CD4-positive, alpha-beta T cell (primary cell): ENCODE results near the gene CLCNKA. TPM values are rescaled to one million over a fixed set of nuclear protein-coding genes. Genes with fewer than 3 reads are reported as not detected.
A peak's percentile ranks its signal among the peaks of the same experiment; 100 is the strongest.

Experiments used
- ATAC-seq: fragments of 200-7000 bp; cut with Tn5 transposase; one replicate; pipeline ENCODE4 v1.10.0; 2022; ENCODE audit warnings: mild to moderate bottlenecking; ENCODE audit not compliant: poor library complexity
- CTCF ChIA-PET: fragments of 350-600 bp; sonication (Branson Sonifier 250); formaldehyde crosslinking; loops from one replicate; lab custom pipeline; 2021; ENCODE audit warnings: antibody characterized with exemption, inconsistent platforms; lab: Charles Lee
- POLR2A ChIA-PET: fragments of 350-600 bp; sonication (Branson Sonifier 250); formaldehyde crosslinking; loops from one replicate; lab custom pipeline; 2021; ENCODE audit warnings: antibody characterized with exemption, inconsistent platforms; lab: Charles Lee
- DNase-seq, 14 experiments: peaks; one replicate each; pipeline ENCODE4 v3.0.0-alpha.2; 2013 to 2020; ENCODE audit warnings: mixed read lengths in 2 of 14
- H3K27ac ChIP-seq, 2 donors: one replicate each; pipeline versions ENCODE4 v1.5.1 to v1.7.0; 2013; ENCODE audit warnings: low read length in 2 of 2, low read depth in 1 of 2, mild to moderate bottlenecking in 1 of 2
- H3K27me3 ChIP-seq, 2 experiments: 1 replicate in 1 of 2; 2 replicates in 1 of 2; pipeline versions ENCODE4 v1.6.1 to v1.7.0; 2013; ENCODE audit warnings: low read length in 2 of 2, control low read depth in 1 of 2, mild to moderate bottlenecking in 1 of 2, moderate library complexity in 1 of 2; ENCODE audit not compliant: insufficient read depth in 2 of 2, control insufficient read depth in 1 of 2
- H3K36me3 ChIP-seq: one replicate; pipeline ENCODE4 v1.6.1; 2013; ENCODE audit warnings: low read length, control low read depth; ENCODE audit not compliant: insufficient read depth
- H3K4me1 ChIP-seq: one replicate; pipeline ENCODE4 v1.6.1; 2013; ENCODE audit warnings: low read length, control low read depth; ENCODE audit not compliant: insufficient read depth
- H3K4me3 ChIP-seq: one replicate; pipeline ENCODE4 v1.5.1; 2013; ENCODE audit warnings: mild to moderate bottlenecking, low read length, moderate library complexity
- H3K9me3 ChIP-seq, 2 experiments: 1 replicate in 1 of 2; 2 replicates in 1 of 2; pipeline versions ENCODE4 v1.6.1 to v1.7.0; 2013; ENCODE audit warnings: low read length in 2 of 2, mild to moderate bottlenecking in 2 of 2, control low read depth in 1 of 2, moderate library complexity in 1 of 2; ENCODE audit not compliant: control insufficient read depth in 1 of 2, insufficient read depth in 1 of 2
- H3K27ac Mint-ChIP-seq: one replicate; pipeline ENCODE4 v1.8.0; 2020; ENCODE audit warnings: mixed read lengths
- H3K27me3 Mint-ChIP-seq: one replicate; pipeline ENCODE4 v1.8.0; 2021; ENCODE audit warnings: mixed read lengths
- H3K36me3 Mint-ChIP-seq: one replicate; pipeline ENCODE4 v1.8.0; 2021; ENCODE audit warnings: low read depth, mixed read lengths
- H3K4me1 Mint-ChIP-seq: one replicate; pipeline ENCODE4 v1.8.0; 2021; ENCODE audit warnings: low read depth, mixed read lengths
- H3K4me3 Mint-ChIP-seq: one replicate; pipeline ENCODE4 v1.8.0; 2020; ENCODE audit warnings: mild to moderate bottlenecking, mixed read lengths
- H3K9me3 Mint-ChIP-seq: one replicate; pipeline ENCODE4 v1.8.0; 2020; ENCODE audit warnings: mixed read lengths
- CTCF ChIP-seq: fragments of 200-600 bp; IDR thresholded peaks from one replicate; pipeline ENCODE4 v1.8.0; 2022; ENCODE audit warnings: antibody characterized with exemption, mild to moderate bottlenecking
- intact Hi-C, 2 experiments: fragments of 100-400 bp; cut with DNase I in 1 of 2; cut with micrococcal nuclease in 1 of 2; formaldehyde crosslinking; loops; one replicate each; pipeline versions ENCODE4 v1.15.1 to v1.9.0; 2023 to 2025; cut with DNase I, micrococcal nuclease
- total RNA-seq, 174 experiments: library from RNA in 2 of 174; stranded (reverse) in 2 of 174; gene quantifications; one replicate each; pipeline ENCODE4 v1.2.3 and lab custom pipeline; 2021 to 2026

The CLCNKA gene
- total RNA-seq, 2 experiments from 2014 or later, result not detected

GRCh38 chr1:16047791-16048475, 26.1 kb downstream of the CLCNKA start:
- no peak for TF ChIP-seq CTCF
- Mint-ChIP-seq H3K27me3 (peaks cover 21% of the 10 kb centered on the region), H3K4me1 (no peaks in the 10 kb centered on the region), H3K4me3 (peak overlapping the region; percentile 14), H3K27ac (no peak overlapping the region), H3K9me3 (no peaks in the 10 kb centered on the region), H3K36me3 (no peaks in the 10 kb centered on the region)
- H3K4me3 ChIP-seq, result no peak overlapping the region
- no peak overlapping the region for H3K27ac ChIP-seq
- intact Hi-C loops, result no loop called here
- ChIA-PET POLR2A (no interaction called here), CTCF (no interaction called here)
- H3K27me3 ChIP-seq, result peaks cover 4 to 11% of the 10 kb centered on the region in 2 experiments
- no peak for DNase-seq
- no peak for ATAC-seq
- no peaks in the 10 kb centered on the region for H3K36me3 ChIP-seq
- no peaks in the 10 kb centered on the region for H3K9me3 ChIP-seq
- peaks cover 8% of the 10 kb centered on the region for H3K4me1 ChIP-seq

GRCh38 chr1:16048573-16049189, 26.8 kb downstream of the CLCNKA start:
- intact Hi-C loops, result no loop called here
- CTCF ChIA-PET, result no interaction called here
- DNase-seq, result peak in 11 of 14 experiments; percentile 11 to 67 (median 35)

DNA sequence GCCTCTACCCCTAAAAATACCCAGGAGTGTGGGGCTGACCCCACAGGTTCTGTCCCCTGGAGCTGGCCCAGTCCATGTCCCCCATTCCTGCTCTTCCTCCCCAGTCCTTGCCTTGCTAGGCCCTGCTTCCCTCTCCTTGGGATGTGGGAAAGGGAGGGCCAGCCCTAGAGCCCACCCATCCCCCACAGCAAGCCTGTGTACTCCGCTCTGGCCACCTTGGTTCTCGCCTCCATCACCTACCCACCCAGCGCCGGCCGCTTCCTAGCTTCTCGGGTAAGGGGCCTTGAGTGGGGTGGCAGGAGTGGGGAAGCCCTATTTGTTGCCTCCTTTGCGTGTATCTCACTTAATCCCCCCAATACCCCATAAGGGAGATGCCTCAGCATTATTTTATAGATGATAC, 28.5 kb downstream of the CLCNKA start:
- Mint-ChIP-seq H3K27me3 (peaks cover 21% of the 10 kb centered on the region), H3K4me3 (no peak overlapping the region), H3K36me3 (no peaks in the 10 kb centered on the region), H3K9me3 (no peaks in the 10 kb centered on the region), H3K4me1 (no peaks in the 10 kb centered on the region), H3K27ac (no peak overlapping the region)
- no peaks in the 10 kb centered on the region for H3K36me3 ChIP-seq
- no peaks in the 10 kb centered on the region for H3K9me3 ChIP-seq
- intact Hi-C loops, result no loop called here
- H3K27ac ChIP-seq, result no peak overlapping the region
- H3K4me1 ChIP-seq, result peaks cover 8% of the 10 kb centered on the region
- no peak for DNase-seq
- H3K4me3 ChIP-seq, result no peak overlapping the region
- TF ChIP-seq CTCF, result no peak
- ChIA-PET CTCF (no interaction called here), POLR2A (no interaction called here)
- ATAC-seq, result no peak
- H3K27me3 ChIP-seq, result peaks cover 4 to 11% of the 10 kb centered on the region in 2 experiments

More at GRCh38 chr1:16048573-16049189, 26.8 kb downstream of the CLCNKA start:
- Mint-ChIP-seq H3K4me3 (no peak overlapping the region), H3K9me3 (no peaks in the 10 kb centered on the region), H3K36me3 (no peaks in the 10 kb centered on the region), H3K27ac (no peak overlapping the region), H3K27me3 (peaks cover 21% of the 10 kb centered on the region), H3K4me1 (no peaks in the 10 kb centered on the region)
- TF ChIP-seq CTCF, result no peak
- ATAC-seq, result peak; percentile 70
- Histone ChIP-seq H3K4me3 (peak overlapping the region; percentile 47), H3K27ac (no peak overlapping the region), H3K36me3 (no peaks in the 10 kb centered on the region), H3K4me1 (peaks cover 8% of the 10 kb centered on the region), H3K27me3 (peaks cover 4 to 11% of the 10 kb centered on the region in 2 experiments), H3K9me3 (no peaks in the 10 kb centered on the region)
- POLR2A ChIA-PET, result no interaction called here
